ENCODE results near the gene MBD3L2B. TPM values are rescaled to one million over a fixed set of nuclear protein-coding genes. Genes with fewer than 3 reads are reported as not detected.
"Not testable (repeated sequence)": the region's sequence is repeated elsewhere in the genome, so short reads cannot be mapped to it uniquely, and the experiment has no call there.

The MBD3L2B gene
- polyA plus RNA-seq, 1 of the 3 experiments (the other 2 are of a cell fraction), result not detected

GRCh38 chr19:7063339-7063738 lies 42.1 kb upstream of the MBD3L2B start:
- H3K9me3 ChIP-seq, result no peaks in the 10 kb centered on the region
- H3K9me2 ChIP-seq, result no peaks in the 10 kb centered on the region
- no peaks in the 10 kb centered on the region for H3K4me1 ChIP-seq (ENCODE audit: control insufficient read depth in 1 of 2, insufficient read depth in 2 of 2, low read depth in 1 of 2, low read length in 1 of 2)
- peaks cover 4% of the 10 kb centered on the region; the same call in 1 of the 2 replicates for H3K27me3 ChIP-seq (ENCODE audit: insufficient read depth)
- H3F3A ChIP-seq (replicated peaks; ENCODE audit: insufficient read depth), result peaks cover 10% of the 10 kb centered on the region
- ChIA-PET CTCF (no interaction called here), POLR2A (no interaction called here)
- 8% methylated on average over 4 of the region's 4 CpGs for WGBS (ENCODE audit: low lambda C conversion rate)
- no peaks in the 10 kb centered on the region for H4K20me1 ChIP-seq (ENCODE audit: insufficient read depth)
- H3K36me3 ChIP-seq (replicated peaks in 1 of 2; ENCODE audit: control insufficient read depth in 1 of 2, insufficient read depth in 2 of 2, low read length in 1 of 2), result no peaks in the 10 kb centered on the region
- H3K4me3 ChIP-seq (ENCODE audit: low read depth in 2 of 2, low read length in 1 of 2), result no peak overlapping the region
- no peak for DNase-seq
- H3K9ac ChIP-seq, result no peak overlapping the region
- no peak overlapping the region for H3K4me2 ChIP-seq
- H3K79me2 ChIP-seq (ENCODE audit: insufficient read depth), result no peaks in the 10 kb centered on the region
- TF ChIP-seq MAX (IDR thresholded peaks at IDR 0.05; ENCODE audit: low read depth) (no peak), RFX5 (IDR thresholded peaks at IDR 0.05; ENCODE audit: low read length) (no peak), SMC3 (IDR thresholded peaks at IDR 0.05; ENCODE audit: low read depth, low read length) (no peak), RAD21 (IDR thresholded peaks at IDR 0.05; ENCODE audit: low read length) (no peak), ELF1 (IDR thresholded peaks at IDR 0.05) (no peak), FOXJ3 (CRISPR knock-in tag; IDR thresholded peaks at IDR 0.05) (no peak), USF1 (IDR thresholded peaks at IDR 0.05; ENCODE audit: borderline replicate concordance, low read depth) (no peak), SIN3A (IDR thresholded peaks at IDR 0.05; ENCODE audit: borderline replicate concordance, low read depth, low read length) (no peak), GABPA (IDR thresholded peaks at IDR 0.05; ENCODE audit: low read depth) (no peak), YY1 (IDR thresholded peaks at IDR 0.05; ENCODE audit: low read depth) (no peak), JUND (IDR thresholded peaks at IDR 0.05) (no peak), CTCF (IDR thresholded peaks at IDR 0.05) (no peak), RCOR1 (IDR thresholded peaks at IDR 0.05; ENCODE audit: low read length) (no peak), IRF3 (IDR thresholded peaks at IDR 0.05; ENCODE audit: low read depth, low read length) (no peak), MXI1 (IDR thresholded peaks at IDR 0.05; ENCODE audit: low read depth, low read length) (no peak), POLR2AphosphoS5 (IDR thresholded peaks at IDR 0.05; ENCODE audit: low read depth, low read length) (no peak), TAF1 (IDR thresholded peaks at IDR 0.05; ENCODE audit: borderline replicate concordance, low read depth, low read length) (no peak), EZH2phosphoT487 (IDR thresholded peaks at IDR 0.05; ENCODE audit: borderline replicate concordance, low read depth) (no peak), NFIC (IDR thresholded peaks at IDR 0.05; ENCODE audit: borderline replicate concordance) (no peak)
- H2AFZ ChIP-seq (ENCODE audit: low read depth), result no peak overlapping the region
- no peak overlapping the region for H3K27ac ChIP-seq (ENCODE audit: low read depth in 2 of 2, low read length in 1 of 2)

- H3K27ac ChIP-seq (ENCODE audit: low read depth in 2 of 2, low read length in 1 of 2); H3K9me3 ChIP-seq; H4K20me1 ChIP-seq (ENCODE audit: insufficient read depth); CTCF ChIA-PET; H3K9ac ChIP-seq; H3K4me1 ChIP-seq (ENCODE audit: control insufficient read depth in 1 of 2, insufficient read depth in 2 of 2, low read depth in 1 of 2, low read length in 1 of 2); H3K27me3 ChIP-seq (ENCODE audit: insufficient read depth); H3F3A ChIP-seq (replicated peaks; ENCODE audit: insufficient read depth); DNase-seq; H3K4me2 ChIP-seq; H3K79me2 ChIP-seq (ENCODE audit: insufficient read depth); H3K36me3 ChIP-seq (replicated peaks in 1 of 2; ENCODE audit: control insufficient read depth in 1 of 2, insufficient read depth in 2 of 2, low read length in 1 of 2); H3K4me3 ChIP-seq (ENCODE audit: low read depth in 2 of 2, low read length in 1 of 2); POLR2A ChIA-PET; H2AFZ ChIP-seq (ENCODE audit: low read depth); H3K9me2 ChIP-seq: not testable (repeated sequence)
- 3% methylated on average over 2 of the region's 2 CpGs for WGBS (ENCODE audit: low lambda C conversion rate)
Measured at GRCh38 chr19:7059977-7060376, 38.7 kb upstream of the MBD3L2B start.

GRCh38 chr19:7058576-7058975 lies 37.3 kb upstream of the MBD3L2B start, which contains the start of gene MBD3L3:
Gene MBD3L3, minus strand, starts transcription at chr19:7058676. Its CDS starts 71 bp downstream, at chr19:7058605.
- DNase-seq; H3K4me1 ChIP-seq (ENCODE audit: control insufficient read depth in 1 of 2, insufficient read depth in 2 of 2, low read depth in 1 of 2, low read length in 1 of 2); H3K36me3 ChIP-seq (replicated peaks in 1 of 2; ENCODE audit: control insufficient read depth in 1 of 2, insufficient read depth in 2 of 2, low read length in 1 of 2); H3F3A ChIP-seq (replicated peaks; ENCODE audit: insufficient read depth); POLR2A ChIA-PET; H2AFZ ChIP-seq (ENCODE audit: low read depth); H3K4me2 ChIP-seq; H3K27ac ChIP-seq (ENCODE audit: low read depth in 2 of 2, low read length in 1 of 2); H3K79me2 ChIP-seq (ENCODE audit: insufficient read depth); H3K9ac ChIP-seq; CTCF ChIA-PET; H3K27me3 ChIP-seq (ENCODE audit: insufficient read depth); H3K9me3 ChIP-seq; H4K20me1 ChIP-seq (ENCODE audit: insufficient read depth); H3K4me3 ChIP-seq (ENCODE audit: low read depth in 2 of 2, low read length in 1 of 2); H3K9me2 ChIP-seq: not testable (repeated sequence)
- WGBS (ENCODE audit: low lambda C conversion rate), result no CpG with 5 or more reads among the region's 8 CpGs

Measured in SK-N-SH (cell line).